K562 (cell line): ENCODE data around the gene MYL1.

Source experiments
- CREB1 ChIP-seq, 2 experiments: sonication (generic) in 1 of 2; formaldehyde crosslinking in 1 of 2; IDR thresholded peaks; 2 replicates each; pipeline versions ENCODE4 v1.6.1 to v1.8.0; 2012 to 2022; ENCODE audit warnings: inconsistent platforms in 1 of 2, mild to moderate bottlenecking in 1 of 2, missing genetic modification reagents in 1 of 2, moderate library complexity in 1 of 2
- PHTF2 ChIP-seq: fragments of 250-450 bp; sonication (Bioruptor Pico); IDR thresholded peaks from 2 replicates; pipeline ENCODE4 v1.5.0; 2021; ENCODE audit warnings: mild to moderate bottlenecking
- TF ChIP-seq, protein P1 (sequence below): fragments of 250-450 bp; sonication (Bioruptor Pico); IDR thresholded peaks from 2 replicates; pipeline ENCODE4 v1.5.1; 2021; ENCODE audit warnings: mild to moderate bottlenecking
- TF ChIP-seq, protein P2 (sequence below): fragments of 250-450 bp; sonication (Bioruptor Pico); IDR thresholded peaks from 2 replicates; pipeline ENCODE4 v1.5.0; 2021; ENCODE audit warnings: mild to moderate bottlenecking, borderline replicate concordance
- TF ChIP-seq, protein P3 (sequence below), 3 experiments: IDR thresholded peaks in 2 of 3; conservative IDR thresholded peaks in 1 of 3; 2 replicates each; pipeline ENCODE4 v1.5.1; 2011 to 2012; ENCODE audit warnings: low read length in 3 of 3, mild to moderate bottlenecking in 3 of 3, control low read depth in 2 of 3, improper control_type of control experiment in 1 of 3, inconsistent platforms in 1 of 3, low read depth in 1 of 3, mixed read lengths in 1 of 3, moderate library complexity in 1 of 3; ENCODE audit not compliant: insufficient read depth in 2 of 3

DNA sequence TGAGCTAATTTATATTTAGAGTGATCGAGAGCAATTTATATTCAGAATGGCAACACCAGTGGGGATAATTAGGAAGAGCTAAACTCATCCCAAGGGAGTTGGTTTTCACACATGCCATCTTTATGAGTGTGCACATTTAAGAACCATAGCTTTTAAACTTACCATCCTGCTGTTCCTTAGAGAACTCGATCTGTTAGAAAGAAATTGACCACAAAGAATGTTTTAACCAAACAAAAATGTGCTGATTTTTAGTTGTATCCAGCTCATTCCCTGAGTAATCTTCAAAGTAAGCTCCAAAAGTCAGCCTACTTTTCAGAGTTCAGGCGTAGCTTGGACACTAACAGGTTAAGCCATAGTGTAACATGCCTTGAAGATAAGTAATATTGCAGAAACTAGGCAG is 12.6 kb downstream of the MYL1 start:
- no peak for TF ChIP-seq CREB1 (IDR thresholded peaks at IDR 0.05)
- no peak for TF ChIP-seq CREB1 (CRISPR knock-in tag; IDR thresholded peaks at IDR 0.05)
- TF ChIP-seq, protein P1, sequence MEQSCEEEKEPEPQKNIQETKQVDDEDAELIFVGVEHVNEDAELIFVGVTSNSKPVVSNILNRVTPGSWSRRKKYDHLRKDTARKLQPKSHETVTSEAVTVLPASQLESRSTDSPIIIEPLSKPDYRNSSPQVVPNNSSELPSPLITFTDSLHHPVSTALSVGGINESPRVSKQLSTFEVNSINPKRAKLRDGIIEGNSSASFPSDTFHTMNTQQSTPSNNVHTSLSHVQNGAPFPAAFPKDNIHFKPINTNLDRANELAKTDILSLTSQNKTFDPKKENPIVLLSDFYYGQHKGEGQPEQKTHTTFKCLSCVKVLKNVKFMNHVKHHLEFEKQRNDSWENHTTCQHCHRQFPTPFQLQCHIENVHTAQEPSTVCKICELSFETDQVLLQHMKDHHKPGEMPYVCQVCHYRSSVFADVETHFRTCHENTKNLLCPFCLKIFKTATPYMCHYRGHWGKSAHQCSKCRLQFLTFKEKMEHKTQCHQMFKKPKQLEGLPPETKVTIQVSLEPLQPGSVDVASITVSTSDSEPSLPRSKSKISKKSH (CRISPR knock-in tag) = no peak
- TF ChIP-seq, protein P2, sequence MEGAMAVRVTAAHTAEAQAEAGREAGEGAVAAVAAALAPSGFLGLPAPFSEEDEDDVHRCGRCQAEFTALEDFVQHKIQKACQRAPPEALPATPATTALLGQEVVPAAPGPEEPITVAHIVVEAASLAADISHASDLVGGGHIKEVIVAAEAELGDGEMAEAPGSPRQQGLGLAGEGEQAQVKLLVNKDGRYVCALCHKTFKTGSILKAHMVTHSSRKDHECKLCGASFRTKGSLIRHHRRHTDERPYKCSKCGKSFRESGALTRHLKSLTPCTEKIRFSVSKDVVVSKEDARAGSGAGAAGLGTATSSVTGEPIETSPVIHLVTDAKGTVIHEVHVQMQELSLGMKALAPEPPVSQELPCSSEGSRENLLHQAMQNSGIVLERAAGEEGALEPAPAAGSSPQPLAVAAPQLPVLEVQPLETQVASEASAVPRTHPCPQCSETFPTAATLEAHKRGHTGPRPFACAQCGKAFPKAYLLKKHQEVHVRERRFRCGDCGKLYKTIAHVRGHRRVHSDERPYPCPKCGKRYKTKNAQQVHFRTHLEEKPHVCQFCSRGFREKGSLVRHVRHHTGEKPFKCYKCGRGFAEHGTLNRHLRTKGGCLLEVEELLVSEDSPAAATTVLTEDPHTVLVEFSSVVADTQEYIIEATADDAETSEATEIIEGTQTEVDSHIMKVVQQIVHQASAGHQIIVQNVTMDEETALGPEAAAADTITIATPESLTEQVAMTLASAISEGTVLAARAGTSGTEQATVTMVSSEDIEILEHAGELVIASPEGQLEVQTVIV = no peak
- TF ChIP-seq, protein P3, sequence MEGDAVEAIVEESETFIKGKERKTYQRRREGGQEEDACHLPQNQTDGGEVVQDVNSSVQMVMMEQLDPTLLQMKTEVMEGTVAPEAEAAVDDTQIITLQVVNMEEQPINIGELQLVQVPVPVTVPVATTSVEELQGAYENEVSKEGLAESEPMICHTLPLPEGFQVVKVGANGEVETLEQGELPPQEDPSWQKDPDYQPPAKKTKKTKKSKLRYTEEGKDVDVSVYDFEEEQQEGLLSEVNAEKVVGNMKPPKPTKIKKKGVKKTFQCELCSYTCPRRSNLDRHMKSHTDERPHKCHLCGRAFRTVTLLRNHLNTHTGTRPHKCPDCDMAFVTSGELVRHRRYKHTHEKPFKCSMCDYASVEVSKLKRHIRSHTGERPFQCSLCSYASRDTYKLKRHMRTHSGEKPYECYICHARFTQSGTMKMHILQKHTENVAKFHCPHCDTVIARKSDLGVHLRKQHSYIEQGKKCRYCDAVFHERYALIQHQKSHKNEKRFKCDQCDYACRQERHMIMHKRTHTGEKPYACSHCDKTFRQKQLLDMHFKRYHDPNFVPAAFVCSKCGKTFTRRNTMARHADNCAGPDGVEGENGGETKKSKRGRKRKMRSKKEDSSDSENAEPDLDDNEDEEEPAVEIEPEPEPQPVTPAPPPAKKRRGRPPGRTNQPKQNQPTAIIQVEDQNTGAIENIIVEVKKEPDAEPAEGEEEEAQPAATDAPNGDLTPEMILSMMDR (IDR thresholded peaks at IDR 0.05 in 2 of 3, conservative IDR thresholded peaks at IDR 0.05 in 1 of 3; ENCODE audit: insufficient read depth in 2 of 3, low read depth in 1 of 3, low read length in 3 of 3) = no peak
- no peak for TF ChIP-seq PHTF2
